Endodermal cell (in vitro differentiated cells): Measurements from ENCODE around the gene DDN. TPM values are rescaled to one million over a fixed set of nuclear protein-coding genes. Genes with fewer than 3 reads are reported as not detected.

Source experiments
- DNase-seq: peaks from one replicate; pipeline ENCODE4 v3.0.0-alpha.2; 2017
- H3K27ac ChIP-seq: 2 replicates; pipeline ENCODE4 v1.5.1; 2013; ENCODE audit warnings: mild to moderate bottlenecking, low read depth, low read length, moderate library complexity
- H3K27me3 ChIP-seq: 2 replicates; pipeline ENCODE4 v1.6.1; 2013; ENCODE audit warnings: mild to moderate bottlenecking, low read length, moderate library complexity; ENCODE audit not compliant: insufficient read depth, control insufficient read depth, poor library complexity, severe bottlenecking
- H3K36me3 ChIP-seq: 2 replicates; pipeline ENCODE4 v1.7.0; 2013; ENCODE audit warnings: mild to moderate bottlenecking, low read length, moderate library complexity; ENCODE audit not compliant: control insufficient read depth, insufficient read depth
- H3K4me1 ChIP-seq: one replicate; pipeline ENCODE4 v1.7.0; 2013; ENCODE audit warnings: low read length; ENCODE audit not compliant: control insufficient read depth, insufficient read depth
- H3K4me3 ChIP-seq: 2 replicates; pipeline ENCODE4 v1.5.1; 2013; ENCODE audit warnings: mild to moderate bottlenecking, low read length, moderate library complexity
- H3K9ac ChIP-seq: 2 replicates; pipeline ENCODE4 v1.6.1; 2013; ENCODE audit warnings: mild to moderate bottlenecking, low read length, moderate library complexity; ENCODE audit not compliant: poor library complexity, severe bottlenecking; ENCODE audit errors: extremely low read depth
- H3K9me3 ChIP-seq: 2 replicates; pipeline ENCODE4 v1.6.1; 2013; ENCODE audit warnings: mild to moderate bottlenecking, low read length, moderate library complexity; ENCODE audit not compliant: control insufficient read depth
- H3K27ac Mint-ChIP-seq: 2 replicates; pipeline ENCODE4 v1.8.0; 2020; ENCODE audit warnings: mixed read lengths
- H3K27me3 Mint-ChIP-seq: 2 replicates; pipeline ENCODE4 v1.8.0; 2021; ENCODE audit warnings: mild to moderate bottlenecking, mixed read lengths; ENCODE audit not compliant: insufficient read depth
- H3K36me3 Mint-ChIP-seq: 2 replicates; pipeline ENCODE4 v1.8.0; 2020; ENCODE audit warnings: low read depth, mixed read lengths
- H3K4me1 Mint-ChIP-seq: 2 replicates; pipeline ENCODE4 v1.8.0; 2020; ENCODE audit warnings: mixed read lengths
- H3K4me3 Mint-ChIP-seq: 2 replicates; pipeline ENCODE4 v1.8.0; 2020; ENCODE audit warnings: mild to moderate bottlenecking, moderate library complexity, mixed read lengths
- H3K9me3 Mint-ChIP-seq: 2 replicates; pipeline ENCODE4 v1.8.0; 2020; ENCODE audit warnings: mild to moderate bottlenecking, mixed read lengths
- CTCF ChIP-seq: fragments of 200-600 bp; sonication (generic); conservative IDR thresholded peaks from 2 replicates; pipeline ENCODE4 v1.5.0; 2021; ENCODE audit warnings: antibody characterized with exemption, mild to moderate bottlenecking
- WGBS, 2 experiments: methylation state at CpG; one replicate each; pipeline versions ENCODE4 v1.1.5 to v1.1.7; 2013; ENCODE audit warnings: missing lambda C conversion rate in 2 of 2, mixed read lengths in 1 of 2; ENCODE audit not compliant: insufficient coverage in 1 of 2, insufficient read length in 1 of 2; 5-methylcytosine and 5-hydroxymethylcytosine counted together
- total RNA-seq, 2 donors: library from RNA; stranded (reverse); fragmentation: NEBNext Ultra II Directional in 1 of 2; extraction: Animal tissue kit (Norgen Biotek cat#: 25700) in 1 of 2; gene quantifications; 2 replicates in 1 of 2; 3 replicates in 1 of 2; pipeline ENCODE4 v1.2.1, GENCODE V29; 2021

The DDN gene
- total RNA-seq, 2 donors from 2014 or later: 0.31 to 0.33 TPM

GRCh38 chr12:48993787-48994186 is 5.4 kb downstream of the DDN start:
- 61 to 75% methylated on average over 3 of the region's 3 CpGs for WGBS, 2 experiments

GRCh38 chr12:48991247-48992050 is 7.7 kb downstream of the DDN start:
- Histone ChIP-seq H3K4me3 (no peak overlapping the region), H3K4me1 (peaks cover 8% of the 10 kb centered on the region), H3K27ac (no peak overlapping the region), H3K27me3 (peaks cover 62% of the 10 kb centered on the region), H3K9ac (no peak overlapping the region), H3K36me3 (no peaks in the 10 kb centered on the region), H3K9me3 (no peaks in the 10 kb centered on the region)
- Mint-ChIP-seq H3K36me3 (no peaks in the 10 kb centered on the region), H3K4me1 (peaks cover 16% of the 10 kb centered on the region), H3K27me3 (peaks cover 76% of the 10 kb centered on the region), H3K4me3 (no peak overlapping the region), H3K9me3 (no peaks in the 10 kb centered on the region), H3K27ac (no peak overlapping the region)
- TF ChIP-seq CTCF: no peak
- DNase-seq: no peak
- 81 to 89% methylated on average over 6 to 8 of the region's 8 CpGs for WGBS, 2 experiments

More at GRCh38 chr12:48993787-48994186, 5.4 kb downstream of the DDN start:
- H3K9me3 Mint-ChIP-seq: no peaks in the 10 kb centered on the region
- Histone ChIP-seq H3K27me3 (peaks cover 68% of the 10 kb centered on the region), H3K9me3 (no peaks in the 10 kb centered on the region), H3K36me3 (no peaks in the 10 kb centered on the region), H3K27ac (no peak overlapping the region), H3K4me1 (peaks cover 4% of the 10 kb centered on the region), H3K9ac (no peak overlapping the region), H3K4me3 (no peak overlapping the region)
- no peak overlapping the region for H3K27ac Mint-ChIP-seq
- DNase-seq: no peak
- no peak for TF ChIP-seq CTCF
- no peak overlapping the region for H3K4me3 Mint-ChIP-seq
- peaks cover 12% of the 10 kb centered on the region for H3K4me1 Mint-ChIP-seq
- peaks cover 76% of the 10 kb centered on the region for H3K27me3 Mint-ChIP-seq
- H3K36me3 Mint-ChIP-seq: no peaks in the 10 kb centered on the region

- Mint-ChIP-seq H3K4me3 (no peak overlapping the region), H3K27ac (no peak overlapping the region), H3K27me3 (peaks cover 76% of the 10 kb centered on the region), H3K36me3 (no peaks in the 10 kb centered on the region), H3K9me3 (no peaks in the 10 kb centered on the region), H3K4me1 (peaks cover 17% of the 10 kb centered on the region)
- Histone ChIP-seq H3K27ac (no peak overlapping the region), H3K9me3 (no peaks in the 10 kb centered on the region), H3K4me1 (peaks cover 8% of the 10 kb centered on the region), H3K4me3 (no peak overlapping the region), H3K36me3 (no peaks in the 10 kb centered on the region), H3K9ac (no peak overlapping the region), H3K27me3 (peaks cover 62% of the 10 kb centered on the region)
- no peak for DNase-seq
- no peak for TF ChIP-seq CTCF
These were observed 8.6 kb downstream of the DDN start for GRCh38 chr12:48990552-48990951.
